ENCODE measurements around the gene AVL9. TPM values are rescaled to one million over a fixed set of nuclear protein-coding genes. Genes with fewer than 3 reads are reported as not detected.

Gene AVL9
- polyA plus RNA-seq, 2 of the 4 experiments (the other 2 are of a cell fraction), result 24.0 to 36.1 TPM

DNA sequence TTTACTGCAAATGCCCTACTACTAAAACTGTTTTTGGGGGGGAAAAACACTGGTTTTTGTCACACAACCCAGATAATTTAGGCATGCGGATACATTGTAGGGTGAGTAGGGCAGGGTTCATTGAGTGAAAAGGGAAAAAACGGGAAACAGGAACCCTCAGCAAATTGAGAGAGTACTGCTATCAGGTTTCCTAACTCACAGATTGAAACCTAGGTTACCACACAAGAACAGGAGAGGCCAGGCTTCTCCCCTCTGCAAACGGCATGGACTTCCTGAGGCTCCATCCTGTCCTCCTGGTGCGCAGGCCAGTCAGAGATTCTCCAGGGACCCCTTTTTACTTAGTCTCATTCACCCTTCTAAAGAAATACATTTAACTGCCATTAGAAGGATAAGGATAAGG is 30.6 kb downstream of the AVL9 start (continued):
- TF ChIP-seq RFX5 (IDR thresholded peaks at IDR 0.05) (no peak), PHF8 (IDR thresholded peaks at IDR 0.05; ENCODE audit: borderline replicate concordance, low read depth) (no peak), JUN (IDR thresholded peaks at IDR 0.05) (no peak), EP300 (IDR thresholded peaks at IDR 0.05) (no peak), CHD2 (IDR thresholded peaks at IDR 0.05; ENCODE audit: low read length, partially characterized antibody) (no peak)
- TF ChIP-seq, protein P1, sequence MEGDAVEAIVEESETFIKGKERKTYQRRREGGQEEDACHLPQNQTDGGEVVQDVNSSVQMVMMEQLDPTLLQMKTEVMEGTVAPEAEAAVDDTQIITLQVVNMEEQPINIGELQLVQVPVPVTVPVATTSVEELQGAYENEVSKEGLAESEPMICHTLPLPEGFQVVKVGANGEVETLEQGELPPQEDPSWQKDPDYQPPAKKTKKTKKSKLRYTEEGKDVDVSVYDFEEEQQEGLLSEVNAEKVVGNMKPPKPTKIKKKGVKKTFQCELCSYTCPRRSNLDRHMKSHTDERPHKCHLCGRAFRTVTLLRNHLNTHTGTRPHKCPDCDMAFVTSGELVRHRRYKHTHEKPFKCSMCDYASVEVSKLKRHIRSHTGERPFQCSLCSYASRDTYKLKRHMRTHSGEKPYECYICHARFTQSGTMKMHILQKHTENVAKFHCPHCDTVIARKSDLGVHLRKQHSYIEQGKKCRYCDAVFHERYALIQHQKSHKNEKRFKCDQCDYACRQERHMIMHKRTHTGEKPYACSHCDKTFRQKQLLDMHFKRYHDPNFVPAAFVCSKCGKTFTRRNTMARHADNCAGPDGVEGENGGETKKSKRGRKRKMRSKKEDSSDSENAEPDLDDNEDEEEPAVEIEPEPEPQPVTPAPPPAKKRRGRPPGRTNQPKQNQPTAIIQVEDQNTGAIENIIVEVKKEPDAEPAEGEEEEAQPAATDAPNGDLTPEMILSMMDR (IDR thresholded peaks at IDR 0.05), result no peak
- TF ChIP-seq, protein P2, sequence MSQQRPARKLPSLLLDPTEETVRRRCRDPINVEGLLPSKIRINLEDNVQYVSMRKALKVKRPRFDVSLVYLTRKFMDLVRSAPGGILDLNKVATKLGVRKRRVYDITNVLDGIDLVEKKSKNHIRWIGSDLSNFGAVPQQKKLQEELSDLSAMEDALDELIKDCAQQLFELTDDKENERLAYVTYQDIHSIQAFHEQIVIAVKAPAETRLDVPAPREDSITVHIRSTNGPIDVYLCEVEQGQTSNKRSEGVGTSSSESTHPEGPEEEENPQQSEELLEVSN (IDR thresholded peaks at IDR 0.05; ENCODE audit: borderline replicate concordance, low read depth), result no peak

DNA sequence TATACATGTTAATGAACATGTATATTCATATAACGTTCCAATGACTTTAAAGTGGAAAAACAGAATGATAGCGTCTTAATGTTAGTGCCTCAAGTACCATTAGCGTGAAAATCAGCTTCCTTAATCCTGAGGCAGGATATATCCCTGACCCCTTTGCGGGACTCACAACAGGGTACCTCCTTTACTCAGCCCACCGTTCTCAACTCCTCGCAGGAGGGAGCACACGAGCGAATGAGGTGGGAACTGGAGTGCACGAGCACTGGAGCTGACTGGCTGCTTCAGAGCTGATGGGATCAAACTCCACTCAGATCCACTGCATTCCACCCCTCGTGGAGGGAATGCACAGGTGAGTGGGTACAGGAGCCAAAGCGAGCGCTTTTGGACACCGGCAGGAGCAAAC is 36.1 kb downstream of the AVL9 start:
- DNase-seq (ENCODE audit: low read depth in 1 of 2, low spot score in 1 of 2), result no peak
- ChIA-PET CTCF (interaction anchor here (0.9 to 1.6 kb wide), 4 partner anchors 16 to 128 kb away, joined by 3 to 4 read pairs (median 3); partner anchors contain the start of gene LSM5), POLR2A (no interaction called here)
- no peak overlapping the region for H3K4me2 ChIP-seq
- peaks cover 33% of the 10 kb centered on the region for H3K4me1 ChIP-seq
- 94% methylated on average over 13 of the region's 13 CpGs for WGBS (ENCODE audit: missing lambda C conversion rate)
- no peak for FAIRE-seq
- no peak overlapping the region for H3K4me3 ChIP-seq
- no peak; a peak in 1 of 6 replicates for ATAC-seq
- TF ChIP-seq FOSB (CRISPR knock-in tag; IDR thresholded peaks at IDR 0.05) (no peak), ZNF302 (CRISPR knock-in tag; IDR thresholded peaks at IDR 0.05) (no peak), ZC3H11A (IDR thresholded peaks at IDR 0.05) (no peak), ZSCAN20 (CRISPR knock-in tag; IDR thresholded peaks at IDR 0.05) (no peak), JUNB (IDR thresholded peaks at IDR 0.05) (no peak), PHF8 (IDR thresholded peaks at IDR 0.05; ENCODE audit: borderline replicate concordance, low read depth) (no peak), CBX8 (IDR thresholded peaks at IDR 0.05) (no peak), RAD21 (conservative IDR thresholded peaks at IDR 0.05 in 1 of 2, IDR thresholded peaks at IDR 0.05 in 1 of 2) (no peak), TP53 (CRISPR knock-in tag; IDR thresholded peaks at IDR 0.05) (no peak)
- TF ChIP-seq, protein P3, sequence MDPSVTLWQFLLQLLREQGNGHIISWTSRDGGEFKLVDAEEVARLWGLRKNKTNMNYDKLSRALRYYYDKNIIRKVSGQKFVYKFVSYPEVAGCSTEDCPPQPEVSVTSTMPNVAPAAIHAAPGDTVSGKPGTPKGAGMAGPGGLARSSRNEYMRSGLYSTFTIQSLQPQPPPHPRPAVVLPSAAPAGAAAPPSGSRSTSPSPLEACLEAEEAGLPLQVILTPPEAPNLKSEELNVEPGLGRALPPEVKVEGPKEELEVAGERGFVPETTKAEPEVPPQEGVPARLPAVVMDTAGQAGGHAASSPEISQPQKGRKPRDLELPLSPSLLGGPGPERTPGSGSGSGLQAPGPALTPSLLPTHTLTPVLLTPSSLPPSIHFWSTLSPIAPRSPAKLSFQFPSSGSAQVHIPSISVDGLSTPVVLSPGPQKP (IDR thresholded peaks at IDR 0.05; ENCODE audit: low read depth, low read length), result no peak
- TF ChIP-seq, protein P4, sequence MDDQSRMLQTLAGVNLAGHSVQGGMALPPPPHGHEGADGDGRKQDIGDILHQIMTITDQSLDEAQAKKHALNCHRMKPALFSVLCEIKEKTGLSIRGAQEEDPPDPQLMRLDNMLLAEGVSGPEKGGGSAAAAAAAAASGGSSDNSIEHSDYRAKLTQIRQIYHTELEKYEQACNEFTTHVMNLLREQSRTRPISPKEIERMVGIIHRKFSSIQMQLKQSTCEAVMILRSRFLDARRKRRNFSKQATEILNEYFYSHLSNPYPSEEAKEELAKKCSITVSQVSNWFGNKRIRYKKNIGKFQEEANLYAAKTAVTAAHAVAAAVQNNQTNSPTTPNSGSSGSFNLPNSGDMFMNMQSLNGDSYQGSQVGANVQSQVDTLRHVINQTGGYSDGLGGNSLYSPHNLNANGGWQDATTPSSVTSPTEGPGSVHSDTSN (IDR thresholded peaks at IDR 0.05), result no peak
- TF ChIP-seq, protein P5, sequence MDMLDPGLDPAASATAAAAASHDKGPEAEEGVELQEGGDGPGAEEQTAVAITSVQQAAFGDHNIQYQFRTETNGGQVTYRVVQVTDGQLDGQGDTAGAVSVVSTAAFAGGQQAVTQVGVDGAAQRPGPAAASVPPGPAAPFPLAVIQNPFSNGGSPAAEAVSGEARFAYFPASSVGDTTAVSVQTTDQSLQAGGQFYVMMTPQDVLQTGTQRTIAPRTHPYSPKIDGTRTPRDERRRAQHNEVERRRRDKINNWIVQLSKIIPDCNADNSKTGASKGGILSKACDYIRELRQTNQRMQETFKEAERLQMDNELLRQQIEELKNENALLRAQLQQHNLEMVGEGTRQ (IDR thresholded peaks at IDR 0.05), result no peak
- TF ChIP-seq, protein P6, sequence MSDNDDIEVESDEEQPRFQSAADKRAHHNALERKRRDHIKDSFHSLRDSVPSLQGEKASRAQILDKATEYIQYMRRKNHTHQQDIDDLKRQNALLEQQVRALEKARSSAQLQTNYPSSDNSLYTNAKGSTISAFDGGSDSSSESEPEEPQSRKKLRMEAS (IDR thresholded peaks at IDR 0.05), result no peak
- TF ChIP-seq, protein P7, sequence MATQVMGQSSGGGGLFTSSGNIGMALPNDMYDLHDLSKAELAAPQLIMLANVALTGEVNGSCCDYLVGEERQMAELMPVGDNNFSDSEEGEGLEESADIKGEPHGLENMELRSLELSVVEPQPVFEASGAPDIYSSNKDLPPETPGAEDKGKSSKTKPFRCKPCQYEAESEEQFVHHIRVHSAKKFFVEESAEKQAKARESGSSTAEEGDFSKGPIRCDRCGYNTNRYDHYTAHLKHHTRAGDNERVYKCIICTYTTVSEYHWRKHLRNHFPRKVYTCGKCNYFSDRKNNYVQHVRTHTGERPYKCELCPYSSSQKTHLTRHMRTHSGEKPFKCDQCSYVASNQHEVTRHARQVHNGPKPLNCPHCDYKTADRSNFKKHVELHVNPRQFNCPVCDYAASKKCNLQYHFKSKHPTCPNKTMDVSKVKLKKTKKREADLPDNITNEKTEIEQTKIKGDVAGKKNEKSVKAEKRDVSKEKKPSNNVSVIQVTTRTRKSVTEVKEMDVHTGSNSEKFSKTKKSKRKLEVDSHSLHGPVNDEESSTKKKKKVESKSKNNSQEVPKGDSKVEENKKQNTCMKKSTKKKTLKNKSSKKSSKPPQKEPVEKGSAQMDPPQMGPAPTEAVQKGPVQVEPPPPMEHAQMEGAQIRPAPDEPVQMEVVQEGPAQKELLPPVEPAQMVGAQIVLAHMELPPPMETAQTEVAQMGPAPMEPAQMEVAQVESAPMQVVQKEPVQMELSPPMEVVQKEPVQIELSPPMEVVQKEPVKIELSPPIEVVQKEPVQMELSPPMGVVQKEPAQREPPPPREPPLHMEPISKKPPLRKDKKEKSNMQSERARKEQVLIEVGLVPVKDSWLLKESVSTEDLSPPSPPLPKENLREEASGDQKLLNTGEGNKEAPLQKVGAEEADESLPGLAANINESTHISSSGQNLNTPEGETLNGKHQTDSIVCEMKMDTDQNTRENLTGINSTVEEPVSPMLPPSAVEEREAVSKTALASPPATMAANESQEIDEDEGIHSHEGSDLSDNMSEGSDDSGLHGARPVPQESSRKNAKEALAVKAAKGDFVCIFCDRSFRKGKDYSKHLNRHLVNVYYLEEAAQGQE (IDR thresholded peaks at IDR 0.05), result no peak
- no peaks in the 10 kb centered on the region for H3K9me3 ChIP-seq
- no peak overlapping the region for H3K27ac ChIP-seq

Data from A549 (cell line).